ENCODE results near the gene LRRC36. TPM values are rescaled to one million over a fixed set of nuclear protein-coding genes. Genes with fewer than 3 reads are reported as not detected.
"Not testable (repeated sequence)": the region's sequence is repeated elsewhere in the genome, so short reads cannot be mapped to it uniquely, and the experiment has no call there.

The LRRC36 gene
- total RNA-seq, 1 donor from 2014 or later: 0.69 TPM

- CTCF ChIA-PET: no interaction called here
- Mint-ChIP-seq H3K4me3 (no peak overlapping the region), H3K36me3 (ENCODE audit: low read depth) (no peaks in the 10 kb centered on the region), H3K27me3 (peaks cover 8% of the 10 kb centered on the region), H3K9me3 (no peaks in the 10 kb centered on the region), H3K27ac (no peak overlapping the region), H3K4me1 (no peaks in the 10 kb centered on the region)
- intact Hi-C loops (cut with micrococcal nuclease): no loop called here
- no peak for TF ChIP-seq CTCF (IDR thresholded peaks at IDR 0.05)
- DNase-seq (no peak), ATAC-seq (ENCODE audit: low read depth) (no peak)
- POLR2A ChIA-PET: no interaction called here
Measured at GRCh38 chr16:67342616-67343015, 16.0 kb downstream of the LRRC36 start.

- POLR2A ChIA-PET: no interaction called here
Measured at GRCh38 chr16:67345401-67345800, 18.8 kb downstream of the LRRC36 start.

GRCh38 chr16:67346341-67346740, 19.7 kb downstream of the LRRC36 start:
- H3K27ac Mint-ChIP-seq: no peak overlapping the region
- TF ChIP-seq CTCF (IDR thresholded peaks at IDR 0.05): no peak
- DNase-seq: no peak
- CTCF ChIA-PET: interaction anchor here (1.0 to 2.1 kb wide), 2 partner anchors 54 to 120 kb away, joined by 4 to 7 read pairs; no protein-coding TSS in a partner anchor
- no peak overlapping the region for H3K4me3 Mint-ChIP-seq
- peaks cover 9% of the 10 kb centered on the region for H3K27me3 Mint-ChIP-seq
- H3K9me3 Mint-ChIP-seq: no peaks in the 10 kb centered on the region
- POLR2A ChIA-PET: no interaction called here
- no peaks in the 10 kb centered on the region for H3K4me1 Mint-ChIP-seq
- ATAC-seq (ENCODE audit: low read depth): no peak
- intact Hi-C loops (cut with micrococcal nuclease): loop anchor here (5.0 kb wide), 1 partner anchor 71 kb away; the partner anchor contains the start of gene ZDHHC1
- no peaks in the 10 kb centered on the region for H3K36me3 Mint-ChIP-seq (ENCODE audit: low read depth)

More at GRCh38 chr16:67345401-67345800, 18.8 kb downstream of the LRRC36 start:
- CTCF ChIA-PET: interaction anchor here (0.7 kb wide), 1 partner anchor 10 kb away, joined by 4 read pairs; no protein-coding TSS in a partner anchor
- H3K36me3 Mint-ChIP-seq (ENCODE audit: low read depth): no peaks in the 10 kb centered on the region
- intact Hi-C loops (cut with micrococcal nuclease): loop anchor here (5.0 kb wide), 1 partner anchor 72 kb away; the partner anchor contains the start of gene ZDHHC1
- no peaks in the 10 kb centered on the region for H3K4me1 Mint-ChIP-seq
- H3K27me3 Mint-ChIP-seq: peaks cover 9% of the 10 kb centered on the region
- no peak for TF ChIP-seq CTCF (IDR thresholded peaks at IDR 0.05)
- no peaks in the 10 kb centered on the region for H3K9me3 Mint-ChIP-seq
- ATAC-seq (ENCODE audit: low read depth) (no peak), DNase-seq (no peak)
- H3K4me3 Mint-ChIP-seq: no peak overlapping the region
- H3K27ac Mint-ChIP-seq: no peak overlapping the region

- no peaks in the 10 kb centered on the region for H3K4me1 Mint-ChIP-seq
- peak; percentile 52 for TF ChIP-seq CTCF (IDR thresholded peaks at IDR 0.05)
- CTCF ChIA-PET: no interaction called here
Measured at GRCh38 chr16:67349172-67349571, 22.6 kb downstream of the LRRC36 start.

GRCh38 chr16:67350324-67350723, 23.7 kb downstream of the LRRC36 start:
- intact Hi-C loops (cut with micrococcal nuclease): no loop called here
- TF ChIP-seq CTCF (IDR thresholded peaks at IDR 0.05): no peak
- CTCF ChIA-PET: interaction anchor here (0.6 to 1.6 kb wide), 2 partner anchors 49 to 281 kb away, joined by 4 to 7 read pairs; no protein-coding TSS in a partner anchor
- Mint-ChIP-seq H3K27ac (no peak overlapping the region), H3K36me3 (ENCODE audit: low read depth) (no peaks in the 10 kb centered on the region), H3K4me3 (no peak overlapping the region), H3K27me3 (peaks cover 9% of the 10 kb centered on the region), H3K9me3 (no peaks in the 10 kb centered on the region), H3K4me1 (no peaks in the 10 kb centered on the region)
- POLR2A ChIA-PET: no interaction called here
- no peak for ATAC-seq (ENCODE audit: low read depth)
- DNase-seq: no peak

More at GRCh38 chr16:67349172-67349571, 22.6 kb downstream of the LRRC36 start:
- DNase-seq (no peak), ATAC-seq (ENCODE audit: low read depth) (peak; percentile 45)
- Mint-ChIP-seq H3K27ac (no peak overlapping the region), H3K27me3 (peaks cover 9% of the 10 kb centered on the region), H3K4me3 (no peak overlapping the region), H3K36me3 (ENCODE audit: low read depth) (no peaks in the 10 kb centered on the region), H3K9me3 (no peaks in the 10 kb centered on the region)
- intact Hi-C loops (cut with micrococcal nuclease): loop anchor here (1.0 to 5.0 kb wide), 3 partner anchors 50 to 116 kb away; partner anchors contain the start of gene ZDHHC1
- POLR2A ChIA-PET: no interaction called here

- H3K4me1 Mint-ChIP-seq; H3K27ac Mint-ChIP-seq; DNase-seq; H3K9me3 Mint-ChIP-seq; H3K36me3 Mint-ChIP-seq (ENCODE audit: low read depth); H3K4me3 Mint-ChIP-seq; H3K27me3 Mint-ChIP-seq; ATAC-seq (ENCODE audit: low read depth); intact Hi-C loops (cut with micrococcal nuclease): not testable (repeated sequence)
- ChIA-PET POLR2A (interaction anchor here (0.6 kb wide), 1 partner anchor 138 kb away, joined by 4 read pairs; no protein-coding TSS in a partner anchor), CTCF (interaction anchor here (1.1 kb wide), 1 partner anchor 41 kb away, joined by 4 read pairs; no protein-coding TSS in a partner anchor)
Measured at GRCh38 chr16:67352463-67352862, 25.8 kb downstream of the LRRC36 start.

Data from activated B cell treated with CpG ODN at 0.5 μM for 24 hours (primary cell).